Neuronal stem cell (in vitro differentiated cells): ENCODE data around the gene IPO13.

ENCODE experiments used
- DNase-seq: peaks from one replicate; pipeline ENCODE4 v3.0.0-alpha.2; 2013; ENCODE audit warnings: low spot score
- H2AFZ ChIP-seq: one replicate; pipeline ENCODE4 v1.6.1; 2013; ENCODE audit warnings: mild to moderate bottlenecking, low read length, inconsistent platforms
- H2AK5ac ChIP-seq: 2 replicates; pipeline ENCODE4 v1.6.1; 2013; ENCODE audit warnings: low read depth, mild to moderate bottlenecking, inconsistent platforms, low read length, moderate library complexity, mixed read lengths
- H2BK120ac ChIP-seq: 2 replicates; pipeline ENCODE4 v1.6.1; 2013; ENCODE audit warnings: low read depth, mild to moderate bottlenecking, inconsistent platforms, low read length, moderate library complexity, mixed read lengths
- H2BK12ac ChIP-seq: one replicate; pipeline ENCODE4 v1.6.1; 2013; ENCODE audit warnings: low read length, inconsistent platforms
- H2BK15ac ChIP-seq: 2 replicates; pipeline ENCODE4 v1.6.1; 2013; ENCODE audit warnings: mild to moderate bottlenecking, low read length, inconsistent platforms, mixed read lengths
- H2BK5ac ChIP-seq: one replicate; pipeline ENCODE4 v1.6.1; 2013; ENCODE audit warnings: inconsistent platforms, mild to moderate bottlenecking, low read length, moderate library complexity
- H3K14ac ChIP-seq: one replicate; pipeline ENCODE4 v1.6.1; 2013; ENCODE audit warnings: low read length, inconsistent platforms
- H3K18ac ChIP-seq: 2 replicates; pipeline ENCODE4 v1.6.1; 2013; ENCODE audit warnings: low read length, inconsistent platforms
- H3K23ac ChIP-seq: 2 replicates; pipeline ENCODE4 v1.6.1; 2013; ENCODE audit warnings: low read depth, mild to moderate bottlenecking, mixed read lengths, low read length, inconsistent platforms; ENCODE audit not compliant: poor library complexity
- H3K27ac ChIP-seq: replicated peaks from 3 replicates; pipeline ENCODE4 v1.5.1; 2013; ENCODE audit warnings: low read length, inconsistent platforms
- H3K27me3 ChIP-seq, 3 experiments: 2 replicates each; pipeline ENCODE4 v1.6.1; 2013; ENCODE audit warnings: low read length in 3 of 3, mild to moderate bottlenecking in 2 of 3, inconsistent platforms in 1 of 3, low read depth in 1 of 3, mixed read lengths in 1 of 3, moderate library complexity in 1 of 3; ENCODE audit not compliant: control insufficient read depth in 3 of 3, insufficient read depth in 3 of 3
- H3K36me3 ChIP-seq, 2 donors: replicated peaks in 1 of 2; 2 replicates each; pipeline ENCODE4 v1.6.1; 2013; ENCODE audit warnings: low read length in 2 of 2; ENCODE audit not compliant: control insufficient read depth in 2 of 2, insufficient read depth in 2 of 2
- H3K4ac ChIP-seq: 2 replicates; pipeline ENCODE4 v1.6.1; 2013; ENCODE audit warnings: inconsistent platforms, mild to moderate bottlenecking, low read length, moderate library complexity
- H3K4me1 ChIP-seq, 2 donors: 1 replicate in 1 of 2; 2 replicates in 1 of 2; pipeline ENCODE4 v1.6.1; 2013; ENCODE audit warnings: low read length in 2 of 2, low read depth in 1 of 2; ENCODE audit not compliant: control insufficient read depth in 2 of 2, insufficient read depth in 1 of 2
- H3K4me2 ChIP-seq: one replicate; pipeline ENCODE4 v1.6.1; 2013; ENCODE audit warnings: mild to moderate bottlenecking, low read length, inconsistent platforms; ENCODE audit not compliant: insufficient read depth, poor library complexity, severe bottlenecking
- H3K4me3 ChIP-seq, 2 donors: 2 replicates each; pipeline ENCODE4 v1.5.1; 2013; ENCODE audit warnings: low read length in 2 of 2, mild to moderate bottlenecking in 2 of 2, inconsistent platforms in 1 of 2, moderate library complexity in 1 of 2
- H3K79me1 ChIP-seq: one replicate; pipeline ENCODE4 v1.6.1; 2013; ENCODE audit warnings: low read depth, mild to moderate bottlenecking, inconsistent platforms, low read length, moderate library complexity
- H3K9ac ChIP-seq: one replicate; pipeline ENCODE4 v1.6.1; 2013; ENCODE audit warnings: mild to moderate bottlenecking, low read depth, low read length, inconsistent platforms; ENCODE audit not compliant: poor library complexity
- H3K9me3 ChIP-seq, 2 donors: replicated peaks in 1 of 2; 2 replicates each; pipeline versions ENCODE3 to v1.6.1; 2013; ENCODE audit warnings: low read length in 2 of 2, mild to moderate bottlenecking in 2 of 2, inconsistent platforms in 1 of 2, low read depth in 1 of 2, mixed read lengths in 1 of 2, moderate library complexity in 1 of 2; ENCODE audit not compliant: control insufficient read depth in 2 of 2, insufficient read depth in 1 of 2
- H4K8ac ChIP-seq: one replicate; pipeline ENCODE4 v1.6.1; 2013; ENCODE audit warnings: low read depth, mild to moderate bottlenecking, inconsistent platforms, low read length, moderate library complexity
- H4K91ac ChIP-seq: one replicate; pipeline ENCODE4 v1.6.1; 2013; ENCODE audit warnings: low read length, low read depth, mild to moderate bottlenecking, inconsistent platforms; ENCODE audit not compliant: poor library complexity
- WGBS, 2 donors: extraction: QIAGEN DNeasy Blood & Tissue Kit; methylation state at CpG; one replicate each; pipeline ENCODE4 v1.1.7; 2013; ENCODE audit warnings: missing lambda C conversion rate in 2 of 2, mixed read lengths in 1 of 2; ENCODE audit not compliant: insufficient read length in 2 of 2, insufficient replicate concordance in 1 of 2; ENCODE audit errors: extremely low coverage in 2 of 2; 5-methylcytosine and 5-hydroxymethylcytosine counted together

The IPO13 gene

GRCh38 chr1:43979528-43980254 lies 32.9 kb downstream of the IPO13 start:
- H2BK120ac ChIP-seq, result peak overlapping the region; percentile 33
- peak overlapping the region; percentile 72 to 83 for H3K4me3 ChIP-seq
- H4K91ac ChIP-seq, result no peak overlapping the region
- H3K36me3 ChIP-seq, result peaks cover 35 to 68% of the 10 kb centered on the region in 2 donors
- peak overlapping the region; percentile 87 for H3K23ac ChIP-seq
- H3K4me1 ChIP-seq, result peaks cover 19 to 27% of the 10 kb centered on the region in 2 donors
- peak overlapping the region; percentile 93 for H3K9ac ChIP-seq
- peak overlapping the region; percentile 97 for H3K14ac ChIP-seq
- H3K4ac ChIP-seq, result peak overlapping the region; percentile 26
- peak overlapping the region; percentile 93 for H3K18ac ChIP-seq
- no peak overlapping the region for H3K27ac ChIP-seq
- no peaks in the 10 kb centered on the region for H3K27me3 ChIP-seq
- DNase-seq, result no peak
- H3K79me1 ChIP-seq, result peaks cover 41% of the 10 kb centered on the region
- H3K4me2 ChIP-seq, result peak overlapping the region; percentile 89
- peak overlapping the region; percentile 90 for H2AK5ac ChIP-seq
- H4K8ac ChIP-seq, result no peak overlapping the region
- no peak overlapping the region for H2BK5ac ChIP-seq
- H2BK12ac ChIP-seq, result no peak overlapping the region
- no CpG with 5 or more reads among the region's 45 CpGs for WGBS, 2 donors
- H3K9me3 ChIP-seq, result no peaks in the 10 kb centered on the region
- peak overlapping the region; percentile 86 for H2AFZ ChIP-seq
- H2BK15ac ChIP-seq, result no peak overlapping the region

- Histone ChIP-seq H2BK15ac (no peak overlapping the region), H4K91ac (peak overlapping the region; percentile 46), H2BK12ac (no peak overlapping the region), H3K23ac (peak overlapping the region; percentile 89), H2BK5ac (peak overlapping the region; percentile 72), H2AFZ (no peak overlapping the region), H3K9ac (peak overlapping the region; percentile 93), H3K18ac (peak overlapping the region; percentile 93), H3K4me3 (peak overlapping the region; percentile 72 to 83), H3K14ac (peak overlapping the region; percentile 77), H3K4me2 (peak overlapping the region; percentile 89), H3K79me1 (peaks cover 40% of the 10 kb centered on the region), H3K27ac (no peak overlapping the region), H3K9me3 (no peaks in the 10 kb centered on the region), H2AK5ac (peak overlapping the region; percentile 90), H3K4ac (peak overlapping the region; percentile 26), H2BK120ac (peak overlapping the region; percentile 33), H3K4me1 (peaks cover 17 to 26% of the 10 kb centered on the region in 2 donors), H3K27me3 (no peaks in the 10 kb centered on the region), H4K8ac (no peak overlapping the region), H3K36me3 (peaks cover 39 to 75% of the 10 kb centered on the region in 2 donors)
- DNase-seq, result no peak
- no CpG with 5 or more reads among the region's 13 CpGs for WGBS, 2 donors
Measured at GRCh38 chr1:43980255-43981134, 33.7 kb downstream of the IPO13 start.

GRCh38 chr1:43981135-43981491 lies 34.4 kb downstream of the IPO13 start:
- Histone ChIP-seq H3K27me3 (no peaks in the 10 kb centered on the region), H2AFZ (no peak overlapping the region), H4K91ac (peak overlapping the region; percentile 46), H3K9ac (peak overlapping the region; percentile 16), H3K79me1 (peaks cover 37% of the 10 kb centered on the region), H2AK5ac (no peak overlapping the region), H2BK15ac (no peak overlapping the region), H3K14ac (peak overlapping the region; percentile 1), H3K18ac (no peak overlapping the region), H3K4ac (no peak overlapping the region), H3K27ac (no peak overlapping the region), H3K4me2 (no peak overlapping the region), H2BK120ac (no peak overlapping the region), H2BK5ac (peak overlapping the region; percentile 72), H3K36me3 (peaks cover 44 to 78% of the 10 kb centered on the region in 2 donors), H3K9me3 (no peaks in the 10 kb centered on the region), H4K8ac (no peak overlapping the region), H3K4me1 (peaks cover 14 to 20% of the 10 kb centered on the region in 2 donors), H3K4me3 (no peak overlapping the region), H2BK12ac (no peak overlapping the region), H3K23ac (peak overlapping the region; percentile 89)
- no CpG with 5 or more reads among the region's 20 CpGs for WGBS, 2 donors
- DNase-seq, result no peak

- Histone ChIP-seq H3K79me1 (peaks cover 36% of the 10 kb centered on the region), H3K27ac (no peak overlapping the region), H3K14ac (no peak overlapping the region), H3K4ac (no peak overlapping the region), H3K18ac (no peak overlapping the region), H3K27me3 (no peaks in the 10 kb centered on the region), H3K4me1 (peaks cover 14 to 16% of the 10 kb centered on the region in 2 donors), H2AFZ (no peak overlapping the region), H2BK120ac (no peak overlapping the region), H3K4me3 (no peak overlapping the region), H3K23ac (peak overlapping the region; percentile 95), H3K36me3 (peaks cover 40 to 78% of the 10 kb centered on the region in 2 donors), H2AK5ac (no peak overlapping the region), H3K4me2 (no peak overlapping the region), H4K91ac (no peak overlapping the region), H2BK12ac (no peak overlapping the region), H2BK5ac (no peak overlapping the region), H2BK15ac (no peak overlapping the region), H3K9ac (no peak overlapping the region), H4K8ac (no peak overlapping the region), H3K9me3 (no peaks in the 10 kb centered on the region)
- DNase-seq, result no peak
- WGBS, 2 donors, result no CpG with 5 or more reads among the region's 20 CpGs
Measured at GRCh38 chr1:43981636-43982035, 34.9 kb downstream of the IPO13 start.
